Right cardiac atrium (tissue), 5 donors: ENCODE results near the gene TAF8. TPM values are rescaled to one million over a fixed set of nuclear protein-coding genes. Genes with fewer than 3 reads are reported as not detected.

Experiments used
- ATAC-seq, 2 donors: fragments of 200-7000 bp; cut with Tn5 transposase; one replicate each; pipeline versions ENCODE4 v1.8.0 to v1.9.1; 2020; ENCODE audit warnings: moderate library complexity in 2 of 2, mild to moderate bottlenecking in 1 of 2
- DNase-seq, 3 donors: peaks; one replicate each; pipeline ENCODE4 v3.0.0-alpha.2; 2020
- H3K27ac ChIP-seq: one replicate; pipeline ENCODE4 v1.5.1; 2013; ENCODE audit warnings: mild to moderate bottlenecking, low read length, control low read depth, moderate library complexity
- H3K27me3 ChIP-seq: one replicate; pipeline ENCODE4 v1.6.1; 2013; ENCODE audit not compliant: control insufficient read depth, insufficient read depth
- H3K4me1 ChIP-seq: one replicate; pipeline ENCODE4 v1.6.1; 2013; ENCODE audit warnings: low read length; ENCODE audit not compliant: control insufficient read depth, insufficient read depth
- H3K4me3 ChIP-seq: one replicate; pipeline ENCODE4 v1.5.1; 2013; ENCODE audit warnings: low read length, control low read depth
- H3K9me3 ChIP-seq: one replicate; pipeline ENCODE4 v1.6.1; 2013; ENCODE audit warnings: low read length; ENCODE audit not compliant: control insufficient read depth
- WGBS: extraction: QIAGEN DNeasy Blood & Tissue Kit; methylation state at CpG from one replicate; pipeline ENCODE4 v1.1.7; 2013; 5-methylcytosine and 5-hydroxymethylcytosine counted together
- intact Hi-C, 4 donors: fragments of 100-400 bp; cut with DNase I; formaldehyde crosslinking; loops; one replicate each; pipeline versions ENCODE4 v1.11.0 to v1.14.0; 2022 to 2023
- polyA plus RNA-seq: library from polyadenylated mRNA; stranded (reverse); fragments of 200-250 nt; gene quantifications from one replicate; pipeline ENCODE4 v1.2.3, GENCODE V29; 2013
- total RNA-seq, 4 donors: library from RNA; stranded (reverse); fragmentation: NEBNext Ultra II Directional; extraction: Animal tissue kit (Norgen Biotek cat#: 25700); gene quantifications; one replicate each; pipeline ENCODE4 v1.2.1, GENCODE V29; 2021
- donor health status: healthy with polysubstance abuse.
- donor health status: DM: no; HTN: yes; CAD: no.
- donor health status: DM: no; HTN: no; CAD: no.
- donor health status: DM: no; HTN: yes; CAD: no; lungs with severe emphysema.
- donor health status: DM: yes; HTN: yes; CAD: no.

The TAF8 gene
- total and polyA plus RNA-seq, 5 donors: 21.6 to 29.6 (median 25.9) TPM

DNA sequence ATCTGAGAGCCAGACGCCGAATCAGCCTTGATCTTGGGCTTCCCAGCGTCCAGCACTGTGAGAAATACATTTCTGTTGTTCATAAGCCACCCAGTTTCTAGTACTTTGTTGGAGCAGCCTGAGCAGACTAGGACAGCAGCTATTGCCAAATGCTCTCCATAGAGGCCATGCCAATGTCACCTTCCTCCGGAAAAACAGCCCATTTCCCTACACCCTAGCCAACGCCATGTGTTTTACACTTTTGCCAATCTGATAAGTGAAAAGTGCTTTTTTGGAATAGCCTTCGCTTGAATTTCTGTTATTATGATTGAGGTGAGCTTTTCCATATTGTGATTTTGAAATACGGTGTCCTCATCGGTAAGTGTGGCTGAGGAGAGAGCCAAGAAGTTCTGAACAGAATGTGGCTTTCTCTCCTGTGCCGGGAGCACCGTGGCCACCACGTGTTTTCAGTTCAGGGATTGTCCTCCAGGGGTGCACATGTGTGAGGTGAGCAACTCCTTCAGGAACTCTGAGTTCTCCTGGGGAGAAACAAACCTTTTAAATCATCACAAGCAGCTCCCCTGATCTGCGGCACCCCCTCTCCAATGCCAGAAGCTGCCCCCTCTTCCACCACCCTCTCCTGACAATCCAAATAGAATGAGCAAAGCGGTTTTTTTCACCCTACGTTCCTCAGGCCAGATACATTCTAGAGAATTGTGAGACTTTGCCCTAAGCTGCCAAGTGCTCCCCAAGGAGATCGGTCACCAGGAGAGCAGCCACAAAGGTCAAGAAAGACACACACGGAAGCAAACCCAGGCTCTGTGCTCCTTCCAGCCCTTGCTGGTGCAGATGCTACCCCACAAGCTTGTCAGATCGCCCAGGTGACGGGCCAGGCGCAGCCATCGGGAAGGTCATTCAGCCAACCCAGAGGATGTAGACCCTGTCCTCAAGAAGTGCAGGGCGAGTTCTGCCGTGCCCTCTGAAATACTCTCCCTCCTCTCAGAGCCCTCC, 36.0 kb downstream of the TAF8 start:
- Histone ChIP-seq H3K27ac (peak overlapping the region; percentile 69), H3K9me3 (no peaks in the 10 kb centered on the region), H3K4me1 (peaks cover 2% of the 10 kb centered on the region), H3K4me3 (no peak overlapping the region), H3K27me3 (no peaks in the 10 kb centered on the region)
- DNase-seq: no peak
- peak; percentile 57 to 66 for ATAC-seq
- 67% methylated on average over 22 of the region's 22 CpGs for WGBS
- intact Hi-C loops: no loop called here

DNA sequence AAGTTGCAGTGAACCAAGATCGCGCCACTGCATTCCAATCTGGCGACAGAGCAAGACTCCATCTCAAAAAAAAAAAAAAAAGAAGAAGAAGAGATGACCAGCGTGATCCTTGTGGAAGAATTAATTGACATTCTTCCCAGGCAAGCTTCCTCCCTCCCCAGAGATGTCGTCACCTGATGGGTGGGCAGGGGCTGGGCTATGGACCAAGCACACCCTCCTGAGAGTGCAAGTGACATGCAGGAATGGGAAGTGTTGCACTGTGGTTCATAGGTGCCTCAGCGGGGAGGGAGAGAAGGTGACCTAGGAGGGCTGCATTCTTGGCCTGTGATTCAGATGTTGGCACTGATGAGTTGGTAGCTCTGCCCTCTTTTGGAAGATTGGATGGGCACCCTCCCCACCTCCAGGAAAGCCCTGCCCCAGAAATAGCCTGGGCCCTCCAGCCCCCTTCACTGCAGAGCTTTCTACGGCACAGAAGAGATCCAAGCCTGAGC, 37.8 kb downstream of the TAF8 start:
- peak; percentile 33 to 73 (median 70) for DNase-seq
- intact Hi-C loops: no loop called here
- peak; percentile 82 to 84 for ATAC-seq

GRCh38 chr6:42090819-42091717, 40.7 kb downstream of the TAF8 start:
- WGBS: 93% methylated on average over 10 of the region's 10 CpGs
- peak overlapping the region; percentile 10 for H3K27ac ChIP-seq
- H3K27me3 ChIP-seq: no peaks in the 10 kb centered on the region
- H3K9me3 ChIP-seq: no peaks in the 10 kb centered on the region
- H3K4me3 ChIP-seq: no peak overlapping the region
- intact Hi-C loops: no loop called here
- ATAC-seq: no peak
- no peaks in the 10 kb centered on the region for H3K4me1 ChIP-seq
- no peak for DNase-seq

More for the DNA sequence above, 37.8 kb downstream of the TAF8 start:
- Histone ChIP-seq H3K27ac (peak overlapping the region; percentile 68), H3K4me1 (peaks cover 2% of the 10 kb centered on the region), H3K9me3 (no peaks in the 10 kb centered on the region), H3K4me3 (no peak overlapping the region), H3K27me3 (no peaks in the 10 kb centered on the region)
- WGBS: 69% methylated on average over 7 of the region's 7 CpGs

DNA sequence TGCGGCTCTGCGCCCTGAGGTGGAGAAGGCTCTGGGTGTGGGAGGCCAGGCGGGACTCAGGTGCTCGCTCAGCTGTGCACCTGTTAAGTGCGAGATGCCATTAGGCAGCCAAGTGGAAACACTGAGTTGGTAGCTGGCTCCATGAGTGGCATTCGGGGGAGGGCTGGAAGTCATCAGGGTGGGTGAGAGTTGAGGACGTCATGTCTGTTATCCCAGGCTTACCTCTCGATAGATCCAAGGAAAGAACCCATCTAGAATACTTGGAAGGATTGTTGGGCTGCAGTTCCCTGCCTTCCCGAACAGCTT, 41.3 kb downstream of the TAF8 start:
- no peak overlapping the region for H3K4me3 ChIP-seq
- 85% methylated on average over 9 of the region's 9 CpGs for WGBS
- no peaks in the 10 kb centered on the region for H3K27me3 ChIP-seq
- ATAC-seq: no peak
- H3K9me3 ChIP-seq: no peaks in the 10 kb centered on the region
- peak overlapping the region; percentile 25 for H3K27ac ChIP-seq
- no peaks in the 10 kb centered on the region for H3K4me1 ChIP-seq
- intact Hi-C loops: no loop called here
- no peak for DNase-seq

GRCh38 chr6:42093582-42094329, 43.4 kb downstream of the TAF8 start:
- ATAC-seq (peak; percentile 63 to 74), DNase-seq (peak in 2 of 3 donors; percentile 69 to 73)
- Histone ChIP-seq H3K27ac (peak overlapping the region; percentile 73), H3K4me3 (no peak overlapping the region), H3K27me3 (no peaks in the 10 kb centered on the region), H3K9me3 (no peaks in the 10 kb centered on the region), H3K4me1 (no peaks in the 10 kb centered on the region)
- WGBS: 69% methylated on average over 10 of the region's 10 CpGs
- intact Hi-C loops: no loop called here

DNA sequence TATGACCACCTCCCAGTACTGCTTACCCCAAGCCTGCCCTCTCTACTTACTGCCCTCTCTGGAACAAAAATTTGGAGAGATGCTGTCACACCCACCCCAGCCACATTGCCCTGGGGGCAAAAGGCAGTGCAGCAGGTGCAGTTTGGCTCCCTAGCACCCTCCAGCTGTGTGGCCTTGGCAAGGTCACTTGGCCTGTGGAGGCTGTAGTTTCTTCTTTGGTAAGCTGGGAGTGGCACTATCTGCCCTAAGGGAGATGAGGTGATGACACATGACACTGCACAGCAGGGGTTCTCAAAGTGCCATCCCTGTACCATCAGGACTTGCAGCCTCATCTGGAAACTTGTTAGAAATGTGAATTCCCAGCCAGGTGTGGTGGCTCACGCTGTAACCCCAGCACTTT, 44.8 kb downstream of the TAF8 start:
- Histone ChIP-seq H3K27me3 (no peaks in the 10 kb centered on the region), H3K4me3 (no peak overlapping the region), H3K27ac (no peak overlapping the region), H3K9me3 (no peaks in the 10 kb centered on the region), H3K4me1 (no peaks in the 10 kb centered on the region)
- 93% methylated on average over 1 of the region's 1 CpG for WGBS
- no peak for ATAC-seq
- intact Hi-C loops: no loop called here
- DNase-seq: no peak

- 71% methylated on average over 10 of the region's 10 CpGs for WGBS
- H3K27me3 ChIP-seq: no peaks in the 10 kb centered on the region
- no peak overlapping the region for H3K4me3 ChIP-seq
- DNase-seq: no peak
- no peaks in the 10 kb centered on the region for H3K4me1 ChIP-seq
- intact Hi-C loops: no loop called here
- no peak overlapping the region for H3K27ac ChIP-seq
- H3K9me3 ChIP-seq: no peaks in the 10 kb centered on the region
- no peak for ATAC-seq
Measured at GRCh38 chr6:42095776-42096541, 45.6 kb downstream of the TAF8 start.

- 61% methylated on average over 13 of the region's 13 CpGs for WGBS
- Histone ChIP-seq H3K4me3 (no peak overlapping the region), H3K4me1 (peaks cover 3% of the 10 kb centered on the region), H3K9me3 (no peaks in the 10 kb centered on the region), H3K27ac (no peak overlapping the region), H3K27me3 (no peaks in the 10 kb centered on the region)
- DNase-seq (no peak), ATAC-seq (peak; percentile 4 to 44)
- intact Hi-C loops: no loop called here
Measured at GRCh38 chr6:42099340-42100028, 49.2 kb downstream of the TAF8 start.

DNA sequence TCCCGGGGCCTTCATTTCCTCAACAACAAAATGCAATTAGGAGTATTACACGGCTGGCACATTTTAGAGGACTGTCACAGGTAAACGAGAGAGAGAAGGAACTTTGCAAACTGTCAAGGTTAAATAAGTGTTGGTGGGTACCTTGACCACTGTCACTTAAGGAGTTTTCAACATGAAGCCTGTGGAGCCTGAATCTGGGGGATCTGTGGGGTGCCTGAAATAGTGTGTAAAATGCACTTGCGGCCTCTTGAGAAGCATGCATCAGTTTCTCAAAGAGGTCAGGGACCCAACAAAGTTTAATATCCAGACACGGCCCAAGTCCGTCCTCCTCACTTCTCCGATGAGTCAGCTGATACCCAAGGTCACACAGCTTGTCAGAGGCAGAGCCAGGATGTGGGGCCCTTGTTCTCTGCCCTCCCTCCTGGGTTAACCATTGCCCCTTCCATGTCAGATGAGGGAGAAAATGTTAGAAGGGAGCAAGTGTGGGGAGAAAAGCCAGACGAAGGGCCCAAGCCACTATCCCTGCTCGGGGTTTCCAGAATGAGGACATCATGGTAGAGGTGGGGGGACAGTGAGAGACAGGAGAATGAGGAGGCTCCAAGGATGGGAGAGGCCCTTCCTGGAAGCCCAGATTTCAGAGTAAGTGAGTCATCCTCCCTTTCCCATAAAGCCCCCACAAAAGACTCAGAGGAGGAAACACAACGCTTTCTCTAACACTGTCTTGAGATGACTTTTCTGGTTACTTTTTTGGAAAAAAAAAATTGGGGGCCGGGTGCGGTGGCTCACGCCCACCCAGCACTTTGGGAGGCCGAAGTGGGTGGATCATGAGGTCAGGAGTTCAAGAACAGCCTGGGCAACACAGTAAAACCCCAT, 49.9 kb downstream of the TAF8 start:
- DNase-seq: no peak

More for the DNA sequence above, 49.9 kb downstream of the TAF8 start:
- H3K9me3 ChIP-seq: no peaks in the 10 kb centered on the region
- intact Hi-C loops: no loop called here
- H3K27me3 ChIP-seq: no peaks in the 10 kb centered on the region
- ATAC-seq: peak in 1 of 2 donors; percentile 48
- WGBS: 63% methylated on average over 14 of the region's 14 CpGs
- no peak overlapping the region for H3K4me3 ChIP-seq
- no peak overlapping the region for H3K27ac ChIP-seq
- peaks cover 3% of the 10 kb centered on the region for H3K4me1 ChIP-seq
